ENCODE measurements around the gene PSMB5. TPM values are rescaled to one million over a fixed set of nuclear protein-coding genes. Genes with fewer than 3 reads are reported as not detected.

Gene PSMB5
- total and polyA plus RNA-seq, 2 of the 13 experiments (the other 11 are each of a cell fraction or from before 2014, with no cell fraction given), result 705 to 871 TPM

GRCh38 chr14:22994762-22995275 is 39.9 kb downstream of the PSMB5 start (continued):
- TF ChIP-seq ZNF235 (CRISPR knock-in tag; IDR thresholded peaks at IDR 0.05; ENCODE audit: borderline replicate concordance), result no peak
- 0 out of 2 replicates have a peak, but pooled peaks have one; percentile 22 for TF ChIP-seq ARID5B (CRISPR knock-in tag; IDR thresholded peaks at IDR 0.05)
- TF ChIP-seq GLI4 (CRISPR knock-in tag; IDR thresholded peaks at IDR 0.05; ENCODE audit: borderline replicate concordance), result no peak
- TF ChIP-seq CBFB (CRISPR knock-in tag; IDR thresholded peaks at IDR 0.05), result no peak
- no peak for TF ChIP-seq ZNF12 (CRISPR knock-in tag; IDR thresholded peaks at IDR 0.05)
- peak; percentile 23; the same call in 1 of the 2 replicates for TF ChIP-seq YEATS2 (CRISPR knock-in tag; IDR thresholded peaks at IDR 0.05; ENCODE audit: borderline replicate concordance)
- 0 out of 2 replicates have a peak, but pooled peaks have one; percentile 44 for TF ChIP-seq KDM5B (CRISPR knock-in tag; IDR thresholded peaks at IDR 0.05; ENCODE audit: borderline replicate concordance)
- 0 out of 2 replicates have a peak, but pooled peaks have one; percentile 20 for TF ChIP-seq ZNF331 (CRISPR knock-in tag; IDR thresholded peaks at IDR 0.05)
- no peak for TF ChIP-seq PLSCR1 (CRISPR knock-in tag; IDR thresholded peaks at IDR 0.05; ENCODE audit: borderline replicate concordance)
- peak; percentile 42; the same call in 1 of the 2 replicates for TF ChIP-seq AHR (CRISPR knock-in tag; IDR thresholded peaks at IDR 0.05)
- TF ChIP-seq ZXDC (CRISPR knock-in tag; IDR thresholded peaks at IDR 0.05), result 0 out of 2 replicates have a peak, but pooled peaks have one; percentile 59
- TF ChIP-seq STAT5B (CRISPR knock-in tag; IDR thresholded peaks at IDR 0.05), result no peak
- TF ChIP-seq KLF12 (CRISPR knock-in tag; IDR thresholded peaks at IDR 0.05; ENCODE audit: borderline replicate concordance), result no peak; the same call in 1 of the 2 replicates
- peak; percentile 61; the same call in 1 of the 2 replicates for TF ChIP-seq ZBTB7B (CRISPR knock-in tag; IDR thresholded peaks at IDR 0.05)
- TF ChIP-seq ZNF678 (CRISPR knock-in tag; IDR thresholded peaks at IDR 0.05), result 0 out of 2 replicates have a peak, but pooled peaks have one; percentile 46
- 0 out of 2 replicates have a peak, but pooled peaks have one; percentile 34 for TF ChIP-seq SP4 (CRISPR knock-in tag; IDR thresholded peaks at IDR 0.05)
- 0 out of 2 replicates have a peak, but pooled peaks have one; percentile 47 for TF ChIP-seq ZNF777 (CRISPR knock-in tag; IDR thresholded peaks at IDR 0.05)
- TF ChIP-seq ZFP37 (CRISPR knock-in tag; IDR thresholded peaks at IDR 0.05; ENCODE audit: borderline replicate concordance), result no peak
- 0 out of 2 replicates have a peak, but pooled peaks have one; percentile 72 for TF ChIP-seq ZFP41 (CRISPR knock-in tag; IDR thresholded peaks at IDR 0.05; ENCODE audit: borderline replicate concordance)
- TF ChIP-seq ZNF775 (CRISPR knock-in tag; IDR thresholded peaks at IDR 0.05; ENCODE audit: borderline replicate concordance), result no peak
- peak; percentile 65; the same call in 1 of the 2 replicates for TF ChIP-seq ZGPAT (CRISPR knock-in tag; IDR thresholded peaks at IDR 0.05)
